T47D (cell line): ENCODE results near the gene EFCAB10.

Source experiments
- DNase-seq, 2 experiments: peaks; one replicate each; pipeline versions ENCODE4 v3.0.0 to v3.0.0-alpha.2; 2011 to 2012; ENCODE audit warnings: low read depth in 1 of 2, low spot score in 1 of 2
- JUND ChIP-seq: IDR thresholded peaks from 2 replicates; pipeline ENCODE4 v1.6.1; 2012; ENCODE audit warnings: low read depth
- in situ Hi-C: cut with HindIII; loops from 2 replicates; pipeline ENCODE4 v1.10.0; 2016; ENCODE audit warnings: low sequenced_read_pairs, low pct_unique_long_range_greater_than_20kb

The EFCAB10 gene

GRCh38 chr7:105581066-105581811 lies at the start of gene EFCAB10:
EFCAB10 (minus strand) TSS chr7:105581493; CDS start chr7:105581463, 30 bp downstream.
- TF ChIP-seq JUND = no peak
- DNase-seq = no peak

GRCh38 chr7:105625986-105626385 lies 44.7 kb upstream of the EFCAB10 start:
- in situ Hi-C loops = no loop called here
- no peak for DNase-seq
- no peak for TF ChIP-seq JUND

More at GRCh38 chr7:105581066-105581811, at the start of gene EFCAB10:
- in situ Hi-C loops = no loop called here

- no peak for DNase-seq
- in situ Hi-C loops = no loop called here
These were observed 42.6 kb upstream of the EFCAB10 start for GRCh38 chr7:105623906-105624305.

GRCh38 chr7:105623378-105623777 lies 42.1 kb upstream of the EFCAB10 start:
- TF ChIP-seq JUND = no peak
- no peak for DNase-seq
- in situ Hi-C loops = no loop called here

More at GRCh38 chr7:105623906-105624305, 42.6 kb upstream of the EFCAB10 start:
- TF ChIP-seq JUND = no peak

GRCh38 chr7:105622106-105622731 lies 40.9 kb upstream of the EFCAB10 start:
- DNase-seq = no peak
- in situ Hi-C loops = no loop called here
- TF ChIP-seq JUND = no peak

- TF ChIP-seq JUND = no peak
- in situ Hi-C loops = no loop called here
- no peak for DNase-seq
These were observed 40.3 kb upstream of the EFCAB10 start for GRCh38 chr7:105621617-105622016.

GRCh38 chr7:105621176-105621575 lies 39.9 kb upstream of the EFCAB10 start:
- TF ChIP-seq JUND = no peak
- in situ Hi-C loops = no loop called here
- DNase-seq = no peak

GRCh38 chr7:105619590-105619989 lies 38.3 kb upstream of the EFCAB10 start:
- no peak for DNase-seq
- in situ Hi-C loops = no loop called here
- TF ChIP-seq JUND = no peak

- TF ChIP-seq JUND = no peak
- no peak for DNase-seq
- in situ Hi-C loops = no loop called here
These were observed 36.7 kb upstream of the EFCAB10 start for GRCh38 chr7:105618016-105618296.

- TF ChIP-seq JUND = no peak
These were observed 36.2 kb upstream of the EFCAB10 start for GRCh38 chr7:105617280-105618015.

GRCh38 chr7:105614341-105614840 lies 33.1 kb upstream of the EFCAB10 start:
- no peak for DNase-seq
- in situ Hi-C loops = no loop called here
- TF ChIP-seq JUND = no peak

More at GRCh38 chr7:105617280-105618015, 36.2 kb upstream of the EFCAB10 start:
- DNase-seq = no peak
- in situ Hi-C loops = no loop called here

GRCh38 chr7:105613611-105614330 lies 32.5 kb upstream of the EFCAB10 start:
- in situ Hi-C loops = no loop called here
- DNase-seq = no peak
- TF ChIP-seq JUND = no peak
